GM12892 (cell line): ENCODE data around the gene LGI4.

Experiments
- POLR2A ChIP-seq: IDR thresholded peaks from 2 replicates; pipeline ENCODE4 v1.6.1; 2011; ENCODE audit warnings: low read depth, low read length, control low read depth
- TAF1 ChIP-seq: IDR thresholded peaks from 2 replicates; pipeline ENCODE4 v1.6.1; 2011; ENCODE audit warnings: low read depth, mild to moderate bottlenecking, control low read depth, low read length, borderline replicate concordance

- TF ChIP-seq TAF1 (no peak), POLR2A (no peak)
Observed at GRCh38 chr19:35105411-35106290, 29.2 kb downstream of the LGI4 start.
